ENCODE data around the gene STK17A.
"Not testable (repeated sequence)": the region's sequence is repeated elsewhere in the genome, so short reads cannot be mapped to it uniquely, and the experiment has no call there.

The STK17A gene

GRCh38 chr7:43660141-43660540 lies 77.2 kb downstream of the STK17A start:
- DNase-seq = no peak

DNA sequence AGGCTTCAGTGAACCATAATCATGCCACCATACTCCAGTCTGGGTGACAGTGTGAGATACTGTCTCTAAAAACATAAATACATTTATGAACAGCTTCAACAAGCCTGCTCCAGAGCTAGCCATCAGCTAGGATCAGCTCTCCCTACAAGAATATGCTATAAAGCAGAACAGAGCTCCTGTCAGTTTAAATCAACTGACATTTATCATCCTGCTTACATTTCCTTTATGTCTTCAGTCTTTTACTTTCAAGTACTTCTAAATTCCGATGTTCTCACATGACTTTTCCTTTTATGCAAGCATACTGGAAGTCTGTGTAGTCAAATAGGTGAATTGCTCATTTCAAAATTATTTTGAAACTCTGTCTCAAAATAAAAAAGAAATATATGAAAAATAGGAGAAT lies 81.8 kb downstream of the STK17A start:
- no peak for DNase-seq

- no peak for DNase-seq
Measured at GRCh38 chr7:43666938-43667337, 84.0 kb downstream of the STK17A start.

DNA sequence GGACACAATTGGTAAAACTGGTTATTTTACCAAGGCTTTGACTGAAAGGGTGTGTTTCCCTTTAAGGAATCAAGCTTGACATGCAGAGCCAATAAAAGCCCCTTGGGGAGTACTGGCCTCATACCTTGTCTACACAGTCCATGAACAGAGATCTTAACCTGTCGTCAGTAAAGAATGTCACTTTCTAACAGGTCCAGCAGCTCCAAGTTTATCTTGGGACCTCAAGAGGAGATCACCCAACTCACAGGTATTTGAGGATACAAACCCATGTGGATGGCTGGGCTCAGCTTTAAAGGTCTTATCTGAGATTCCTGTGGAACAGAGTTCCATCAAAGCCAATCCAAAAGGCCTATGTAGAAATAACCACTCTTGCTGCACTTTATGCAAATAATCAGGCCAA lies 85.1 kb downstream of the STK17A start:
- no peak for DNase-seq

GRCh38 chr7:43669286-43670081 lies 86.6 kb downstream of the STK17A start:
- no peak for DNase-seq

GRCh38 chr7:43671521-43671920 lies 88.6 kb downstream of the STK17A start:
- no peak for DNase-seq

DNA sequence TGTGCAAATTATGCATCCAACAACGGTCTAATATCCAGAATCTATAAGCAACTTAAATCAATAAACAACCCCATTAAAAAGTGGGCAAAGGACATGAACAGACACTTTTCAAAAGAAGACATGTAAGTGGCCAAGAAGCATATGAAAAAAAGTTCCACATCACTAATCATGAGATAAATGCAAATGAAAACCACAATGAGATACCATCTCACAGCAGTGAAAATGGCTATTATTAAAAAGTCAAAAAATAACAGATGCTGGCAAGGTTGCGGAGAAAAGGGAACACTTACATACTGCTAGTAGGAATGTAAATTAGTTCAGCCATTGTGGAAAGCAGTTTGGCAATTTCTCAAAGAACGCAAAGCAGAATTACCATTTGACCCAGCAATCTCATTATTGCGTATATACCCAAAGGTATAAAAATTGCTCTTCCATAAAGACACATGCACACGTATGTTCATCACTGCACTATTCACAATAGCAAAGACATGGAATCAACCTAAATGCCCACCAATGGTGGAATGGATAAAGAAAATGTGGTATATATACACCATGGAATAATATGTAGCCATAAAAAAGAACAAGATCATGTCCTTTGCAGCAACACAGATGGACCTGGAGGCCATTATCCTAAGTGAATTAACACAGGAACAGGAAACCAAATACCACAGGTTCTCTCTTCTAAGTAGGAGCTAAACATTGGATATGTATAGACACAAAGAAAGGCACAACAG lies 90.5 kb downstream of the STK17A start:
- not testable (repeated sequence) for DNase-seq

GRCh38 chr7:43674559-43675436 lies 91.9 kb downstream of the STK17A start:
- DNase-seq = no peak

Measured in NCI-H1105 treated with DMSO at 0.1 percent for 48 hours (cell line).